HG02970 (cell line): ENCODE results near the gene C9orf152.
A peak's percentile ranks its signal among the peaks of the same experiment; 100 is the strongest.
"Not testable (repeated sequence)": the region's sequence is repeated elsewhere in the genome, so short reads cannot be mapped to it uniquely, and the experiment has no call there.

Experiments used
- ATAC-seq: cut with Tn5 transposase; IDR thresholded peaks from one replicate; pipeline ENCODE4 v1.9.1; 2021; ENCODE audit warnings: mild to moderate bottlenecking, moderate library complexity, moderate number of reproducible peaks; ENCODE audit not compliant: unreplicated experiment, low FRiP score

The C9orf152 gene, protein sequence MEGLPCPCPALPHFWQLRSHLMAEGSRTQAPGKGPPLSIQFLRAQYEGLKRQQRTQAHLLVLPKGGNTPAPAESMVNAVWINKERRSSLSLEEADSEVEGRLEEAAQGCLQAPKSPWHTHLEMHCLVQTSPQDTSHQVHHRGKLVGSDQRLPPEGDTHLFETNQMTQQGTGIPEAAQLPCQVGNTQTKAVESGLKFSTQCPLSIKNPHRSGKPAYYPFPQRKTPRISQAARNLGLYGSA

DNA sequence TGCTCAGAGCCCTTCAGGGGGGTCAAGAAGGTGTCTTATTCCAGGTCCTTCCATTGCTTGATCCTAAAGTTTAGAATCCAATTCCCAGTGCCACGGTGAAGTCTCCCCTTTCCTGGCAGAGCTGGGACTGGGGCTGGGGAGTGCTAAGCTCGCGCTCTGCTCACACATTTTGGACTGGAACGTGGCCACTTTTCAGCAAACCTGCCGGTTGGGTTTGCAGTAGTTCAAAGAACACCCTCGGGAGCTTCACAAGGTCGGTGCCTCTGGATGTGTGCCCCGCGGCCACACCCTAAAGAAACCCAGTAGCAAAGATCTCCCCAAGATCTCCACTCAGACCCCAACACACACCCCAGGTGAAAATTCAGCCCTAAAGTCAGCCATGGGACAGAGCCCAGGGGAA is at the start of gene C9orf152:
Gene C9orf152, minus strand, starts transcription at position 129 of the 400 bp plus-strand sequence. CDS start 580 bp downstream, outside the sequence.
- ATAC-seq: no peak

DNA sequence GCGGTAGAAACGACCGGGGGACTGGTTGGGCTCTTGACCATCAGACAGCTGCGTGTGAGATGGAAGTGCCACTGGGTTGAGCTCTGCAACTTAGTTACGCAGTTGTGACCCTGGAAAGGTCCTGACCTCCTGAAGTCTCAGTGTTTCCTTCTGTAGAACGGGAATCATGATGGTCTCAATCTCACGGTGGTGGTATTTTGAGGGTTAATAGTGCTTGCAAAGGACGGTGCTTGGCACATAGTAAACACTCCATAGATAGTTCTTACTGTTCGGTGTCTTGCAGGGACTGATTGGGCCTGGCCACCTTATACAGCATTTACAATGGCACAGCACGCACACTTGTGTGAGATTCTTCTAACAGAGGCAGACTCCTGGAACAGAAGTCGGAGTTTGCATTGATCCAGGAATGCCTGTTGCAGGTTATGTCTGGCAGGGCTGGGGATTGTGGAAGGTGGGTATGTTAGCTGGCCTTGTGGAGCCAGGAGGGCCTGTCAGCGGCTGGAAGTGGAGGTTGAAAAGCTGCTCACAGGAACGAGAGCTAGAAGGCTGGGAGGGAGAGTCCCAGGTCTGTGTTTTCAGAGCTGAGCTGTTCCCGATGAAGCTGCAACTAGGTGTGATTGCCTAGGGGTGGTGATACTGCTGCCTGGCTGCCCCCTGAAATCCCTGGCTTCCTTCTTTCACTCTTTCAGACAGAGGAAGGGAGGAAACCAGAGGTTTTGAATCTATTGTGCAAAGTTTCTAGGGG is 49.3 kb upstream of the C9orf152 start:
- ATAC-seq: peak; percentile 0

DNA sequence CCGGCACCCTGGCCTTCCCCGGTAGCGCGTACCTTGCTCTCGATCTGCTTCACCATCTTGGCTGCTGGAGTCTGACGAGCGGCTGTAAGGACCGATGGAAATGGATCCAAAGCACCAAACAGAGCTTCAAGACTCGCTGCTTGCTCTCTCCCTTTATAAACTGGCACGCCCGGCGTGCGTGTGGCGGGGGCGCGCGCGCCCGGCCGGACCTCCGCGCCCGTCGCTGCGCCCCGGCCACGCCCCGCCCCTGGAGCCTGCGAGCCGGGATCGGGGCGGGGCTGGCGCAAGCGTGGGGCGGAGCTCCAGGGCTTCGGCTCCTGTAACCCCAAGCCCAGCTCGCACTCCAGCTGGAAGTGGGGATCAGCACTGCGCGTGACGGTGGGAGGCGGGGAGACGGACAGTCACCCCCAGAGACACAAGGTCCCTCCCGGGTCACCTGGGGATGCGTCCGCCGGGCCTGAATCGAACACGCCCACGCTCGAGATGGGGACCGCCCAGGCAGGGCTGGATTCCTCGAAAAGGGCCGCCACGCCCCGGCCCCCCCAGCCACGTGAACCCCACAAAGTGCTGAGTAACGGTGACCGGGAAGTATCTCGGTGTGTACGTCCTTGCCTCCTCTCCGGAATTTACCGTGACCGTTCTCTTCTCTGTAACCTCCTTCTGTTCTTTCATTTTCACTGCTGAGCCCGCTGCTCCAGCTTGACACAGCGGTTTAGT is 48.6 kb upstream of the C9orf152 start, which contains the start of gene TXN:
Gene TXN, minus strand, starts transcription at position 128 of the 717 bp plus-strand sequence. Its CDS starts 72 bp downstream, at position 56.
- ATAC-seq: peak; percentile 67

GRCh38 chr9:110255463-110256379 is 47.8 kb upstream of the C9orf152 start:
- peak; percentile 14 for ATAC-seq

GRCh38 chr9:110255034-110255462 is 47.1 kb upstream of the C9orf152 start:
- no peak for ATAC-seq

GRCh38 chr9:110254500-110254899 is 46.5 kb upstream of the C9orf152 start:
- no peak for ATAC-seq

- no peak for ATAC-seq
These were observed 44.7 kb upstream of the C9orf152 start for GRCh38 chr9:110252509-110253139.

- ATAC-seq: not testable (repeated sequence)
These were observed 43.8 kb upstream of the C9orf152 start for GRCh38 chr9:110251770-110252169.

DNA sequence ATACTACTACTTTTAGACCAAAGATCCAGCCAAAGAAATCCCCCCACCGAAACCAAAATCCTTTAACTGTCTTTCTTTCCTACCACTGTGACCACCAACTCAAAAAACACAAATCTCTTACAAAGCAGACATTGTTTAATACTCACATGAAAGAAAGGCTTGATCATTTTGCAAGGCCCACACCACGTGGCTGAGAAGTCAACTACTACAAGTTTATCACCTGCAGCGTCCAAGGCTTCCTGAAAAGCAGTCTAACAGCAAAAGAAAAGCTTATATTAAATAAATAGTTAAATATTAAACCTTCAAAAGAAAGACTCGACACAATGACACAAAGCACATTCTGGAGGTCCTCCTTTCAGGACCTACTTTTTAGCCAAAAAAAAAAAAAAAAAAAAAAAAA is 43.3 kb upstream of the C9orf152 start:
- ATAC-seq: no peak

DNA sequence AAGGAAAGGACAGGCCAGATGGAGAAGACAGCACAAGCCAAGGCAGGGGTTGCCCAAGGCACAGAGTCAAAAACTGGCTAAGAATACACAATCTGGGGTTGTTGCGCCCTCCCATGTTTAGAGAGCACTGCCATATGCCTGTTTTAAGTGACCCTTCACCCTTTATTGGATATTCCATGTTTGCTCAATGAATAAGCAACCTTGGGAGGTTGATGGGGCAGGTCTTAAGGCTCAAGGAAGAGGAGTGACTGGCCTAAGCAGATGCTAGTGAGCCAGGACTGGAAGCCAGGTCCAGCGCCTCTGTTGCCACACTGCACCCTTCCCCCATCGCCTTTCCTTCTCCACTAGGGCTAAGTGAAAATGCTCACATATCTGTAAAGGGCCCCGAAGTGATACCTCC is 41.6 kb upstream of the C9orf152 start:
- ATAC-seq: no peak

DNA sequence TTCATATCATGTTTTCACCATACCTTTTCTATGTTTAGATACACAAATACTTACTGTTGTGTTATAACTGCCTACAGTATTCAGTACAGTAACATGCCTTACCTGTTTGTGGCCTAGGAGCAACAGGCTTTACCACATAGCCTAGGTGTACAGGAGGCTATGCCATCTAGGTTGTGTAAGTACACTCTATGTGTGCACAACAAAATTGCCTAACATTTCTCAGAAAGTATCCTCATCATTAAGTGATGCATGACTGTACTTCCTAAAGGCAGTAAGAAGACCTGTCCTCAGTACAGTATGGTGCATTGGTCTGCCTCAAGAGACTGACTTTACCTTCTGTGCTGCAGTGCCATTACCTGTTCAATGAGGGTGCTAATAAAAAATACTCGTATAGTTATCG is 40.4 kb upstream of the C9orf152 start:
- no peak for ATAC-seq

DNA sequence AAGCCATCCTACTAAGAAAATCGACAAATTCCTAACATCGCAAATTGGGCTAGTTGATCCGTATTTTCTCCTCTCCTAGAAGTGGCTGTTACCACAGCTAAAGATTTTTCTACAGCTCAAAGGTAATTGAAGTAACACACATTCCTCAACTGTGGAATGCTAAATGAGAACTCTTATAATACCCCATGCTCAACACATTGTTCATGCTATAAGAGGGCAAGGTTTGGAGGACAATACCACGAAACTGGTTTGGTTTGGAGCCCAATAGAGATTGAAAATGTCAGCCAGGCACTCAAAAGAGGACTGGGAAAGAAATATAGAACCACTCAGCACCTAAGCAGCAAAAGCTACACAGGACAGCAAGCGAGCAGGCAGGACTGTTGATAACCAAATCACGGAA is 38.3 kb upstream of the C9orf152 start:
- no peak for ATAC-seq

GRCh38 chr9:110244616-110245015 is 36.7 kb upstream of the C9orf152 start:
- ATAC-seq: no peak

GRCh38 chr9:110241858-110242321 is 33.9 kb upstream of the C9orf152 start:
- no peak for ATAC-seq

- no peak for ATAC-seq
These were observed 33.4 kb upstream of the C9orf152 start for GRCh38 chr9:110241260-110241857.

DNA sequence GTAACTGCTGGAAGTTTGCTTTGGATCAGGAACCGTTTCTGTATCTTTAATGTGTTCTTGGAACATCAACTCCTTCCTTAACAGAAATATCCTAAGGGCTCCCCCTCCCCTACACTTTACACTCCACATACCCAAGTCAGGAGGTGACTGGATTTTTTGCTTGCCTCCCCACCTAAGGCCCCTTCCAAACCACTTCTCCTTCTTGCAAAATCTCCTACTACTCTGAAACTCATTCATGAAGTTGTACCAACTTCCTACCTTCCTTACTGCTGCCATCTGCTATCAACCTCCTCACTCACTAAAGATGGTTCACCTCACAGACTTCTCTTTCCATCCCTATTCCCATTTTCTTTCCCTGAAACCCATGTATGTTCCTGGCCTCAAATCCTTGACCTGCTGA is 32.2 kb upstream of the C9orf152 start:
- ATAC-seq: no peak

DNA sequence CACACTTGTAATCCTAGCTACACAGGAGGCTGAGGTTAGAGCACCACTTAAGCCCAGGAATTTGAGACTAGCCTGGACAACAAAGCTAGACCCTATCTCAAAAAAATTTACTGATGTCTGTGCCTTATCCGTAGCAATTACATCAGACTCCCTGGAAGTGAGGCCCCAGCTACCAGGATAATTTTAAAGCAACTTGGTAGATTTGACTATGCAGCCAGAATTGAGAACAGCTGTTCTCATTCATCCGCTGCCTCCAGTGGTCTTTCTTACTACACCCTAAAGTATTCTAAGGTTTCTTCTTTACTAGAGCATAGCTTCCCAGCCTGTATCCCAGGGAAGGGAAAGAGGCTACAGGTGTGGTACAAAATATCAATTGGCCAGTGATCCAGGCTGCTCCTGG is 20.4 kb upstream of the C9orf152 start:
- no peak for ATAC-seq

GRCh38 chr9:110224583-110224982 is 16.6 kb upstream of the C9orf152 start:
- ATAC-seq: no peak

DNA sequence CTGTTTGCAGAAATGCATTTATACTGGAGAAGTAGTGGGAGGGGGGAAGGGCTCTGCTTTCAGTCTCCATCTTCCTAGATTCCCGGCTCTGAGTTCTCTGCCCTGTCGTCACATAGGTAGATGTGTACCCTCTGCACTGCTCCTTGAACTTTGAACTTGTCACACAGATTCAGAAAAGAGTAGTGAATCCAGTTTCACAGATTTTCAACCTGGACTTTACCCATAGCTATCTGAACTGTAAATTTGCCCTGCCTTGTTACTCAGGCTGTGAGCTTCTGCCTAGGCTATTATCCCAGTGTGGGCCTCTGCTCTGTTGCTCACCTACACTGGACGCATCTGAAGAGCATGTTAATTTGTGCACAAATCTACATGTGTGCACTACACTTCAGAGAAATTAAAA is 12.8 kb upstream of the C9orf152 start:
- ATAC-seq: no peak
